Mammary epithelial cell (primary cell): Measurements from ENCODE around the gene CTSW.

Experiments
- CTCF ChIP-seq, 2 donors: IDR thresholded peaks in 1 of 2; conservative IDR thresholded peaks in 1 of 2; 2 replicates each; pipeline ENCODE4 v1.5.1; 2011 to 2012; ENCODE audit warnings: inconsistent platforms in 2 of 2, low read length in 2 of 2, mild to moderate bottlenecking in 2 of 2, control low read depth in 1 of 2, low read depth in 1 of 2; ENCODE audit not compliant: insufficient read depth in 1 of 2; ENCODE audit errors: extremely low read depth in 1 of 2
- EZH2 ChIP-seq: IDR thresholded peaks from 2 replicates; pipeline ENCODE4 v1.6.1; 2012; ENCODE audit warnings: low read length, inconsistent platforms, borderline replicate concordance

- TF ChIP-seq CTCF (conservative IDR thresholded peaks at IDR 0.05 in 1 of 2, IDR thresholded peaks at IDR 0.05 in 1 of 2; ENCODE audit: extremely low read depth in 1 of 2, insufficient read depth in 1 of 2, low read depth in 1 of 2, low read length in 2 of 2) = no peak
- no peak for TF ChIP-seq EZH2
Measured at GRCh38 chr11:65850217-65851082, 29.2 kb upstream of the CTSW start.
